ENCODE measurements around the gene TSPAN14.

- TF ChIP-seq POLR2AphosphoS5 (IDR thresholded peaks at IDR 0.05; ENCODE audit: low read depth, low read length) (no peak), POLR2A (IDR thresholded peaks at IDR 0.05; ENCODE audit: low read depth, low read length) (no peak), SPI1 (IDR thresholded peaks at IDR 0.05; ENCODE audit: low read depth, low read length) (no peak)
Measured at GRCh38 chr10:80465839-80466590, 11.9 kb downstream of the TSPAN14 start.
